ACHN (cell line): Measurements from ENCODE around the gene PRSS50.
"Not testable (repeated sequence)": the region's sequence is repeated elsewhere in the genome, so short reads cannot be mapped to it uniquely, and the experiment has no call there.

Source experiments
- DNase-seq: peaks from one replicate; pipeline ENCODE4 v3.0.0-alpha.2; 2015
- in situ Hi-C: cut with HindIII; loops from 2 replicates; pipeline ENCODE4 v1.10.0; 2017; ENCODE audit warnings: low sequenced_read_pairs, low pct_ligation_motif_present, low pct_unique_long_range_greater_than_20kb

Gene PRSS50

GRCh38 chr3:46717447-46718231, at the start of gene PRSS50:
Gene PRSS50 (minus strand): TSS chr3:46717869. CDS start chr3:46717824, 45 bp downstream.
- DNase-seq = peak; percentile 6
- in situ Hi-C loops = no loop called here

GRCh38 chr3:46764206-46764605, 46.5 kb upstream of the PRSS50 start:
- no peak for DNase-seq
- in situ Hi-C loops = no loop called here

- in situ Hi-C loops = no loop called here
- DNase-seq = no peak
Observed at GRCh38 chr3:46763178-46763577, 45.5 kb upstream of the PRSS50 start.

- no peak for DNase-seq
- in situ Hi-C loops = no loop called here
Observed at GRCh38 chr3:46759239-46760167, 41.8 kb upstream of the PRSS50 start.

DNA sequence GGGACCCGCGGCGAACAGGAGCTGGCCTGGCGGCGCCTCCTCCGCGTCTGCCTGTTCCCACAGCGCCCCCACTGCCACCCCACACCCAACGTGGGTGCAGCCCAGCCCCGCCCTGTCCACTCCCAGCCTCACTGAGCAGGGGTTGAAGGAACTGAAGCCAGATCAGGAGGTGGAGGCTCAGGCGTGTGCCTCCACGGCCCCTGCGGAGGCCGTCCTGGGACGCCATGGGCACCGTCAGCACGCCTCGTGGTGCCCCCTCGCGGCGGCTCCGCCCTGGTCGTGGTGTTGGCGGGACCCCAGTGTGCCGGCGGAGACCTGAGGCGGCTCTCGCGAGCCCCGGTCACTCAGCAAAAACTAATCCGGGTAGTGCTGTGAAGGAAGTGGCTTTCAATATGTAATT, 39.0 kb upstream of the PRSS50 start:
- in situ Hi-C loops = no loop called here
- DNase-seq = no peak

DNA sequence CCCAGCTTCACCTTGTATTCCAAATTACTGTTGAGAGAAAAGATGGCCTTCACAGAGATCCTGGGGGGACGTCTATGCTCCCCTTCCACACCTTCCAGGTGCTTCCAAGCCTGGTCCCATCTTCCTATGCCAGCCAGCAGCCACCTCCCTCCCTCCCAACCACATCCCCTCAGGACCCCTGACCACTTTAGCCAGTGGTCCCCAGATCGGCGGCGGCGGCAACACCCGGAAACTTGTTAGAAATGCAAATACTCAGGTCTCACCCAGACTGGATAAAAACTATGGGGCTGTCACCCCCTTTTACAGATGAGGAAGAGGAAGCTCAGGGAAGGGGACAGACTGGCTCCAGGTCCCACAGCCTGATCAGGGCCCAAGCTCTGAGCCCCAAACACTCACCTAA, 38.0 kb upstream of the PRSS50 start:
- in situ Hi-C loops = no loop called here
- DNase-seq = no peak

DNA sequence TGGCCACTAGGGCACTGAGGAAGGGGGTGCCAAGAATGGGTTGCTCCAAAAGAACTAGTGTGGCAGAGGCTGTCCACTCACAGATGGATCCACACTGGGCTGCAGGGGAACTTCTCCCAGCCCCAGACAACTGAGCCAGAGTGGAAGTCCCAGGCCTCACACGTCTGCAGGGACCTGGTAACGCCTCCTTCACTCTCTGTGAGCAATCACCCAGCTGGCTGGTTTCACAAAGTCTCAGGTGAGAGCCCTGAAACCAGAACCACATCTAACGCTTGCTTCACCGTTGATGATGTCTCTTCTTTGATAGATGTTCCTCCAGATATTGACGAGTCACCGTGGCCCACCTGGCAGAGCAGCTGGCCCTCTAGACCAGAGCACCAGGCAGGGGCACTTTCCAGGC, 35.5 kb upstream of the PRSS50 start:
- in situ Hi-C loops, DNase-seq: not testable (repeated sequence)

DNA sequence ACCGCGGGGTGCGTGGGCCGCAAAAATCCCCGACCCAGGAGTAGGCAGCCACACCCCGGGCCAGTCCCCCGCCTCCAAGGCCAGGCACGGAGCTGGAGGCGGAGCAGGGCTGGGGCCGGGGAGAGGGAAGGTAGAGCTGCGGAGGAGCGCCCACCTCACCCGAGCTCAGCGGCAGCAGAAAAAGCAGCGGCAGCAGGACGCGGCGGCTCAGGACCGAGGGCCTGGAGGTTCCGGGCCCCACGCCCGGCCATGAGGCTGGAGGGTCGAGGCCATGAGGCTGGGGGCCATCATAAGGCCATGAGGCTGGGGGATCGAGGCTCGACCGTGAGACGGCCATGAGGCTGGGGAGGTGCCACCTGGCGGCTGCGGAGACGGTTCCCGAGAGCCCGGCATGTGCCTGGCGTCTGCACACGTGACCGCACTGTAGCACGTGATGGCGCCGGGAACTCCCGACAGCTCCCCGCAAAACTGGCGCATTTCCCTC, 32.9 kb upstream of the PRSS50 start:
- DNase-seq = no peak
- in situ Hi-C loops = no loop called here

DNA sequence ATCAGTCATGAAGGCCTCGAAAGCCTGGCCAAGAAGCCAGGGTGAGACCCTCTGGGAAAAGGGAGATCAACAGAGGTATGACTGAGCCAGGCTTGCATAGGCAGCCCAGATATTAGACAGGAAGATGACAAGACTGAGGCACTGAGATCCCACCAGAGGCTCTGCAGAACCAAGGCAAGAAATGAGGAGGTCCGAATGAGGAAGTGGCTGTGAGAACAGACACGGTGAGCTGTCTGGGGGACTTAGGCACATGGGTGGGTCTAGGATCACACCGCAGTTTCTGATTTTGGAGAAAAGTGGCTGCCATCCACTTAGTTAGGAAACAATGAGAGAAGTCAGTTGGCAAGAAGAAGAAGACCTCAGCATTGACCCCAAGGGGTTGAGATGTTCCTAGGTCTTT, 31.5 kb upstream of the PRSS50 start:
- in situ Hi-C loops = no loop called here
- no peak for DNase-seq

GRCh38 chr3:46748170-46748569, 30.5 kb upstream of the PRSS50 start:
- no peak for DNase-seq
- in situ Hi-C loops = no loop called here

DNA sequence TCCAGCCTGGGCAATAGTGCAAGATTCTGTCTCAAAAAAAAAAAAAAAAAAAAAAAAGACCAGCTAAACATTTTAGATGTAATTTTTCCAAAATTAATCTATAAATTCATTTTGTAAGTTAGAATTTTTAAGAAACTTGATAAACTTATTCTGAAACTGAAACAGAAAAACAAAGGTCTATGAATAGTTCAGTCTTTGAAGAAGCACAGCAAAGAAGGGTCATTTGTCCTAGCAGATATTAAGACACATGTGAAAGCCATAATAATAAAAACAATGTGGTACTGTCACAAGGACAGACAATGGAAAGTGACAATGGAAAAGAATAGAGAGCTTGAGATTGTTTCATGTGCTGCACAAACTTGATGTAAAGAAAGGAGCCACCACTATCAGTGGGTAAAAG, 29.0 kb upstream of the PRSS50 start:
- in situ Hi-C loops = no loop called here
- no peak for DNase-seq

- no peak for DNase-seq
- in situ Hi-C loops = no loop called here
Observed at GRCh38 chr3:46742992-46743585, 25.4 kb upstream of the PRSS50 start.

GRCh38 chr3:46739565-46739964, 21.9 kb upstream of the PRSS50 start:
- DNase-seq, in situ Hi-C loops: not testable (repeated sequence)

- DNase-seq = no peak
Observed at GRCh38 chr3:46737329-46737731, 19.7 kb upstream of the PRSS50 start.

GRCh38 chr3:46736006-46736872, 18.6 kb upstream of the PRSS50 start:
- in situ Hi-C loops = no loop called here
- no peak for DNase-seq

More at GRCh38 chr3:46737329-46737731, 19.7 kb upstream of the PRSS50 start:
- in situ Hi-C loops = no loop called here

- in situ Hi-C loops = no loop called here
- no peak for DNase-seq
Observed at GRCh38 chr3:46734773-46735172, 17.1 kb upstream of the PRSS50 start.

DNA sequence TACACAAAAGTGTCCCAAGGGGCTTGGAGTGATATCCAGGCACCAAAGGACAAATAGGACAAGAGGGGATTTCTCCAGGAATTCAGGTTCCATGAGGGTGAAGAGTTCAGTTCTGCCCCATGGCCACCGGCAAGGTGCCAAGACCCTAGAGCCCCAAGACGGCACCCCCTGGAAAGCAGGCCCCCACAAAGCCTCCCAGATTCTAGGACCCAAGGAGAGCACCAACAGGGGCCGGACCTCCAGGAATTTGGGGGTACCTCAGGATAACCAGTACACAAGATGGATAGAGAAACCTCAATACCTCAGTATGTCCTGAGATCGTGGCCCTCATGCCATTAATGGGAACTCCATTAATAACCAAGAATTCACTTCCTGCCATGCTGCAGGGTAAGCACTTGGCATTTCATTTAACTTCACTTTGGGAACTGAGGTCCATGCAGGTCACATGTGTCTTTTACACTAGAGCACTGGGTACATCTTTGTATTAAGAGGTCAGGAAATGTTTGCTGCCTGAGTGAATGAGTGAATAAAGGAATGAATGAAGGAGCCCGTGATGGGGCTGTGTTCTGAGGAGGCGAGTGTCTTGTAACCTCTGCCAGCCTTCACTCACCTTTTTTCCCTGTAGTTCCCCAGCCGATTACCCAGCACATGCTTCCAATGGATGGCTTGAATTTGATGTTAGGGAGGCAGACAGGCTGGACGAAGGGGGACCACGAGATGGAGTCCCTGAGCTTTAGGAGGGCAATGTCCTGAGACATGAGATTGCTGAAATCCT, 15.5 kb upstream of the PRSS50 start:
- no peak for DNase-seq
- in situ Hi-C loops = no loop called here
